OCI-LY1 (cell line): ENCODE data around the gene FAM50A.

Experiments used
- CTCF ChIP-seq: fragments of 200-600 bp; sonication (generic), shearing (Covaris generic); IDR thresholded peaks from 2 replicates; pipeline ENCODE4 v1.5.1; 2017; ENCODE audit warnings: mild to moderate bottlenecking, antibody characterized with exemption, low read length, moderate library complexity, mixed read lengths
- EZH2 ChIP-seq: fragments of 200-600 bp; sonication (generic), shearing (Covaris generic); IDR thresholded peaks from 2 replicates; pipeline ENCODE4 v1.8.0; 2017; ENCODE audit warnings: borderline replicate concordance, mixed run types, mild to moderate bottlenecking, antibody characterized with exemption, low read length, moderate library complexity, mixed read lengths

- TF ChIP-seq CTCF (no peak), EZH2 (no peak)
Measured at GRCh38 chrX:154466907-154467306, 23.0 kb downstream of the FAM50A start.
